GM03348 (cell line): ENCODE data around the gene CHST6.
"Not testable (repeated sequence)": the region's sequence is repeated elsewhere in the genome, so short reads cannot be mapped to it uniquely, and the experiment has no call there.

Experiments used
- DNase-seq: peaks from one replicate; pipeline ENCODE4 v3.0.0; 2012; ENCODE audit warnings: low spot score

CHST6 gene

DNA sequence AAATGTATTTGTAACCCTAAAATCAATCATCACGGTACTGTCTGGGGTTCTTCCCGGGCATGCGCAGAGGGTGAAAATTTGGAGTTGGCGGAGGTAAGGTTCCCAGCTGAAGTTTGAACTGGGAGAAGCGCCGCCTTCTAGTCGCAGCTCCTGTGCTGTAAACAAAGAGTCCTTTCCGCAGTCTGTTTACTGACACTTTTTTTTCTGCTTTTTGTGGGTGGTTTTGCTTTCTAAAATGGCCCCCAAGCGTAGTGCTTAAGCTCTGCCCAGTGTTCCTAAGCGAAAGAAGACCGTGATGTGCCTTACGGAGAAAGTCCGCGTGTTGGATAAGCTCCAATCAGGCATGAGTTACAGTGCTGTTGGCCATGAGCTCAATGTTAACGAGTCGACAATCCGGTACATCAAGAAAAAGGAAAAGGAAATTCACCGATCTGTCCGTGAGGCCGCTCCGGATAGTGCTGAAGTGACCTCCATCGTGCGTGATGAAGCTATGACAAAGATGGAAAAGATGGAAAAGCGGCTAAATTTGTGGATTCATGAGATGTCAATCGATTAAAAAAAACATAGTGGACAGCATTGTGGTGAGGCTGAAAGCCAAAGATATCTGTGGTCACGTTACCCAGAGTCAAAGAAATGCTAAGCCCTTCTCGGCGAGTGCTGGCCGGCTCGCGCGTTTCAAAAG lies 61.4 kb downstream of the CHST6 start:
- DNase-seq, result peak; percentile 79

DNA sequence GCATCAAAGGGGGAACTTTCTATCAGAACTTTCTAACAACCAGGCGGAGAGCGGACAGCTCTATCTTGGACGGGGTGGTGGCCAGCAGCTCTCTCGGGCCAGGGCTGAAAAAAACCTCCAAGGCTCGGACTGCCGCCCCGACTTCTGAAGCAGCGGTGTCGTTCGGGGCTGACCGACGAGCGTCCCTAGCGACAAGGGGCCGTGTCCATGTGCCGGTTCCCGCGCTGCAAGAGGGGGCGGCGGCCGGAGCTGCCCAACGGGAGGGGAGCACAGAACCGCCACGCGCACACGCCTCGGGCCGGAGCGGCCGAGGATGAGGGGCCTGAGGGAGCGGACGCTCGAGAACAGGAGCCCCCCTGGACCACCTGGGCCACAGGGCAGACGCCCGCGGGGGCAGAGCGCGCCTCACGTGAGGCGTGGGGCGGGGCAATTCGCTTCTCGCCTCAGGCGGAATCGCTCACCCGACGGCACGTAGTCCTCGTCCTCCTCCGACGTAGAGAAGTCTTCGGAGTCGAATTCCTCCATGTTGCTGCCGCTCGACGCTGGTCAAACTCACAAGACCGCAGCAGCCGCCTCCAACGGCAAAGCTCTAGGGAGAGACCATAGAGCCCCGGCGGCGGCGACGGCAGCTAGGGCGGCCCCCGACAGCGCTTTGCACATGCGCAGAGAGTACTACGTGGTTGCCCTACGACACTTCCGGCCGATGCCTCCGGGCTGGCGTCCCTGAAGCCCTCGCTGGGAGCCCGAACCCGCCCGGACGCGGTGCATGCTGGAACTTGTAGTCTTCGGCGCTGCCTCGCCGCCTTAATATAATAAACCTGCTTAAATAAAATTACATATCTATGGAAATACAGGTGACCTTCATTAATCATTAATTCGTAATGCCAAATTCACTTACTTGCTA lies 62.2 kb downstream of the CHST6 start, which contains the start of gene CFDP1:
TSS of gene CFDP1 (minus strand) at position 676 of the 904 bp plus-strand sequence. CDS start at position 525, 151 bp downstream.
- peak; percentile 99 for DNase-seq

DNA sequence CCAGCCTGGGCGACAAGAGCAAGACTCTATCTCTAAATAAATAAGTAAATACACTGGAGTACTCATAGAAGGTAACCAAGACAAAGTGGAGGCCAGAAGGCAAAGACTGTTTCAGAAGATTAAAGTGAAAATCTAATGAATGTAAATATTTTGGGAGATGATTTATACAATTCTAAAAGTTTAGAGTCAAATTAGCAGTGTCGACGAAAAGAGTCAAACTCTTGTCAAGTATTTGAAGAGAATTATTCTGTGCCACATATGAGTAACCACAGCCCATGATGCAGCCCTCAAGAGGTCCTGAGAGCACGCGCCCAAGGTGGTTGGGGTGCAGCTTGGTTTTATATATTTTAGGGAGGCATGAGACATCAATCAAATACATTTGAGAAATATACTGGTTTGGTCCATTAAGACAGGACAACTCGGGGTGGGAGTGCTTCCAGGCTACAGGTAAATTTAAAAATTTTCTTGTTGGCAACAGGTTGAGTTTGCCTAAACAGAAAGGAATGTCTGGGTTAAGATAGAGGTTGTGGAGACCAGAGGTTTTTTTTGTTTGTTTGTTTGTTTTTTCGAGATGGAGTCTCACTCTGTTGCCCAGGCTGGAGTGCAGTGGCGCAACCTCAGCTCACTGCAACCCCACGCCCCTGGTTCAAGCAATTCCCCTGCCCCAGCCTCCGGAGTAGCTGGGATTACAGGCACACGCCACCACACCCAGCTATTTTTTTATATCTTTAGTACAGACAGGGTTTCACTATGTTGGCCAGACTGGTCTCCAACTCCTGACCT lies 65.4 kb downstream of the CHST6 start:
- DNase-seq, result no peak

DNA sequence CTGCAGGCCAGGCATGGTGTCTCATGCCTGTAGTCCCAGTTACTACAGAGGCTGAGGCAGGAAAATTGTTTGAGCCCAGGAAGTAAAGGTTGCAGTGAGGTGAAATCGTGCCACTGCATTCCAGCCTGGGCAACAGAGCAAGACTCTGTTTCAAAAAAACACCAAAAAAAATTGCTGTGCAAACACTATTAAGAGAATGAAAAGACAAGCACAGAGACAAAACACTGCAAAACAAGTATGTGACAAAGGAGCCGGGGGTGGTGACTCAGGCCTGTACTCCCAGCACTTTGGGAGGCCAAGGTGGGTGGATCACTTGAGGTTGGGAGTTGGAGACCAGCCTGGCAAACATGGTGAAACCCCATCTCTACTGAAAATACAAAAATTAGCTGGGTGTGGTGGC lies 68.7 kb downstream of the CHST6 start:
- DNase-seq, result peak; percentile 12

DNA sequence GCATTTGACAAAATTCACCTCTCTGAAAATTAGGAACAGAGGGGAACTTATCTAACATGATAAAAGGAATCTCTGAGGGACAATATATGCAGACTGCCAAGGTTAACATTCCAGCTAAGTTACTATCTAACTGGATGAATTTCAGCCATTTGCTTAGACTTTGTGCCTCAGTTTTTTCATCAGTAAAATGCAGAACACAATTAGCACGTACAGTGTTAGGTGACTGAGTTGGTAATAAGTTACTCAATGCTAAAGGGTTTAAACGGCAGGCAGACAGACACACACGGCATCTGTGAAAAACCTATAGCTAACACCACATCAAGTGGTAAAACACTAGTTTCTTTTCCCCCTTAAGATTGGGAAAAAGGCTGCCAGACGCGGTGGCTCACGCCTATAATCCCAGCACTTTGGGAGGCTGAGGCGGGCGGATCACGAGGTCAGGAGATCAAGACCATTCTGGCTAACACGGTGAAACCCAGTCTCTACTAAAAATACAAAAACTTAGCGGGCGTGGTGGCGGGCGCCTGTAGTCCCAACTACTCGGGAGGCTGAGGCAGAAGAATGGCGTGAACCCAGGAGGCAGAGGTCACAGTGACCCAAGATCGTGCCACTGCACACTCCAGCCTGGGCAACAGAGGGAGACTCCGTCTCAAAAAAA lies 71.0 kb downstream of the CHST6 start:
- DNase-seq, result not testable (repeated sequence)

DNA sequence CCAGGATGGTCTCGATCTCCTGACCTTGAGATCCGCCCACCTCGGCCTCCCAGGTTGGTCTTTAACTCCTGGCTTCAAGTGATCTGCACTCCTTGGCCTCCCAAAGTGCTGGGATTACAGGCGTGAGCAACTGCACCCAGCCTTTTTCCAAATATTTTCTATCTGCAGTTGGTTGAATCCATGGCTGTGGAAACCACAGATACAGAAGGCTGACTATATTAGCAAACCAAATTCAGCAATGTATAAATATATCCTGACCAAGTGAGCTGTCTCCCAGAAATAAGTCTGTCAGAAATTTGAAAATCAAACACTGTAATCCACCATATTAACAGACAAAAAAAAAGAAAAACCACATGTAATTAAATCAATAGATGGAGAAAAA lies 71.5 kb downstream of the CHST6 start:
- DNase-seq, result no peak
